RWPE1 (cell line): ENCODE measurements around the gene ADTRP.

Experiments used
- CTCF ChIA-PET: fragments of 350-600 bp; sonication (Branson Sonifier 250); formaldehyde crosslinking; extraction: SDS; loops from one replicate; lab custom pipeline; 2021; lab: Yijun Ruan, JAX
- POLR2A ChIA-PET: fragments of 400-600 bp; formaldehyde crosslinking; extraction: SDS; loops from one replicate; lab custom pipeline; 2020; ENCODE audit warnings: antibody characterized with exemption; ENCODE audit not compliant: low non-redundant PET; lab: Yijun Ruan, JAX
- DNase-seq: peaks from one replicate; pipeline ENCODE4 v3.0.0; 2012; ENCODE audit warnings: low spot score
- H3K27ac ChIP-seq: fragments of 450-650 bp; 2 replicates; pipeline ENCODE4 v1.5.1; 2017
- CTCF ChIP-seq: fragments of 450-650 bp; conservative IDR thresholded peaks from 2 replicates; pipeline ENCODE4 v1.5.1; 2017; ENCODE audit warnings: low read depth, mild to moderate bottlenecking

The ADTRP gene

GRCh38 chr6:11789744-11790143 is 11.1 kb upstream of the ADTRP start:
- DNase-seq = no peak
- no peak for TF ChIP-seq CTCF
- POLR2A ChIA-PET = no interaction called here
- no peak overlapping the region for H3K27ac ChIP-seq
- CTCF ChIA-PET = no interaction called here

DNA sequence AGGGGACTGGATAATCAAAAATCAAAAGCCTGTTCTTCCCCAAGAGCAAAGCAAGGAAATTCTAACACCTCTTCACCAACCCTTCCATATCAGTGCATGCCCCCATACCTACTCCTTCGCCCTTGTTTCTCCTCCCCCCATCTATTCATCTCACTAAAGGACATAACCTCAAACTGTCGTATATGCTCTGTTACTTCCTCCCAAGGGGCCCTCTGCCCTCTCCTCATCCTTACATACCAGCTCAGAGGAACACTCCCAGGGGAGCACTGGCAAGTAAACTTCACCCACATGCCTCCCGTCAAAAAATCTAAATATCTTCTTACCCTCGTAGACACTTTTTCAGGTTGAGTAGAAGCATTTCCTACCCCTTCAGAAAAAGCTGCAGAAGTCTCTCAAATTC is 9.4 kb upstream of the ADTRP start:
- CTCF ChIA-PET = no interaction called here
- no peak overlapping the region for H3K27ac ChIP-seq
- TF ChIP-seq CTCF = no peak
- no peak for DNase-seq
- POLR2A ChIA-PET = no interaction called here

DNA sequence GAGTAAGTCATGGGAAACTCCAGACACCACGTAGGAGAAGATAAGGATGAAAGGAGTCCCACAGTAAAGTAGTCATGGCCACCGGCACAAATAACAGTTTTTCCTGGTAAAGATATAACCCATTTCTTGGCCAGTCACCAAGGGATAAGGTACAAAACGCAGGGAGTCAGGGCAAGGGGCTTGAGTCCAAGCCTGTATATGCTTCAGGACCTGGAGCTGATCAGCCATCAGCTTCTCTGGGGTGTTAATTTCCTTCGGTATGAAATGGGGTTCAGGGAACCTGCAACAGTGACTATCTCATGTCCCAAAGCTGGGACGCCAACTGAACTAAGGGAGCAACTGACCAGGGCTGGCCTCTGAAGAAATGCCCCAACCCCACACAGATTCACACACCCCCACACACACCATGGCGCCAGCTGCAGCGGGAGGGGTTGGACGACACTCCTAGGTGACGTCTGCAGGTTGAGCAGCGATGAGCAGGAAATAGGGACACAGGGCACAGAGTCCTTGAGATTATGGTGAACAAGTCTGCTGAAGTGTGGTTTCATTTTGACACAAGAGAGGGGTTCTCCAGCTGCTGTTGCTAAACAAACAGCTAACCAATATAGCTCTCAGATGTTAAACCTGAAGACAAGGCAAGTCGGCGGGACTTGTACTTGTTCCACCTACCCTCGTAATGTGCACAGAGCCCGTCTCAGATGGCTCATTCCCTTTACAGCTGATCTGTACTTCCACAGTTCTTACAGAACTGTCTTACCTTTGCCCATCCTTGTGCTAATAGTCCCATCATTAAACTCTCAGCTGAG is 7.4 kb upstream of the ADTRP start:
- no peak for TF ChIP-seq CTCF
- no peak overlapping the region for H3K27ac ChIP-seq
- CTCF ChIA-PET = interaction anchor here (0.9 kb wide), 1 partner anchor 33 kb away, joined by 3 read pairs; no protein-coding TSS in a partner anchor
- POLR2A ChIA-PET = interaction anchor here (1.1 kb wide), 1 partner anchor 15 kb away, joined by 3 read pairs; no protein-coding TSS in a partner anchor
- no peak for DNase-seq

GRCh38 chr6:11785415-11785773 is 6.8 kb upstream of the ADTRP start:
- DNase-seq = peak; percentile 26
- no peak overlapping the region for H3K27ac ChIP-seq
- CTCF ChIA-PET = interaction anchor here (0.7 kb wide), 1 partner anchor 109 kb away, joined by 4 read pairs; no protein-coding TSS in a partner anchor
- TF ChIP-seq CTCF = no peak
- POLR2A ChIA-PET = no interaction called here

DNA sequence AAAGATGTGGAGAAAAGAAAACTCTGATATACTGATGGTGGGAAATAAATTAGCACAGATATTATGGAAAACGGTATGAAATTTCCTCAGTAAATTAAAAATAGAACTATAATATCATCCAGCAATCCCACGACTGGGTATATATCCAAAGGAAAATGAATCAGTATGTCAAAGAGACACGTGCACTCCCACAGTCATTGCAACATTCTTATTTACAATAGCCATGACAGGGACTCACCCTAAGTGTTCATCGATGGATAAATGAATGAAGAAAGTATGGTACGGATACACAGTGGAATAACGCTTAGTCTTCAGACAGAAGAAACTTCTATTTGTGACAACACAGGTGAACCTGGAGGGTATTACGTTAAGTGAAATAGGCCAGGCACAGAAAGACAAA is 5.7 kb upstream of the ADTRP start:
- DNase-seq = no peak
- no peak for TF ChIP-seq CTCF
- CTCF ChIA-PET = no interaction called here
- no peak overlapping the region for H3K27ac ChIP-seq
- POLR2A ChIA-PET = no interaction called here

- TF ChIP-seq CTCF = no peak
- POLR2A ChIA-PET = no interaction called here
- CTCF ChIA-PET = no interaction called here
Observed at GRCh38 chr6:11783524-11784064, 5.0 kb upstream of the ADTRP start.

More at GRCh38 chr6:11783524-11784064, 5.0 kb upstream of the ADTRP start:
- no peak for DNase-seq
- H3K27ac ChIP-seq = no peak overlapping the region
